SJSA1 (cell line): ENCODE results near the gene ACAT2. TPM values are rescaled to one million over a fixed set of nuclear protein-coding genes. Genes with fewer than 3 reads are reported as not detected.
"Not testable (repeated sequence)": the region's sequence is repeated elsewhere in the genome, so short reads cannot be mapped to it uniquely, and the experiment has no call there.

Source experiments
- DNase-seq, 2 experiments: peaks; one replicate each; pipeline ENCODE4 v3.0.0-alpha.2; 2015 to 2020; ENCODE audit warnings: low spot score in 2 of 2, low read depth in 1 of 2
- H3K27ac ChIP-seq: fragments of 250-450 bp; sonication (Bioruptor Pico); 2 replicates; pipeline ENCODE4 v1.5.1; 2020; ENCODE audit warnings: mild to moderate bottlenecking, moderate library complexity
- H3K27me3 ChIP-seq: fragments of 250-450 bp; sonication (Bioruptor Pico); replicated peaks from 2 replicates; pipeline ENCODE4 v1.5.1; 2020; ENCODE audit warnings: mild to moderate bottlenecking, moderate library complexity
- H3K36me3 ChIP-seq: fragments of 250-450 bp; sonication (Bioruptor Pico); 2 replicates; pipeline ENCODE4 v1.5.1; 2020; ENCODE audit warnings: mild to moderate bottlenecking
- H3K4me1 ChIP-seq: fragments of 250-450 bp; sonication (Bioruptor Pico); replicated peaks from 2 replicates; pipeline ENCODE4 v1.6.1; 2021; ENCODE audit warnings: mild to moderate bottlenecking
- H3K4me3 ChIP-seq: fragments of 250-450 bp; sonication (Bioruptor Pico); 2 replicates; pipeline ENCODE4 v1.5.1; 2020; ENCODE audit warnings: mild to moderate bottlenecking
- H3K9me3 ChIP-seq: fragments of 250-450 bp; sonication (Bioruptor Pico); replicated peaks from 2 replicates; pipeline ENCODE4 v1.5.1; 2020; ENCODE audit warnings: mild to moderate bottlenecking
- total RNA-seq: library from RNA; depleted of rRNA; stranded (reverse); fragments of >200 nt; shearing (Covaris generic); gene quantifications from 2 replicates; pipeline ENCODE4 v1.2.3, GENCODE V29; 2014

The ACAT2 gene
- total RNA-seq, 1 experiment from 2014 or later = 81.8 TPM

- H3K4me1 ChIP-seq = peaks cover 13% of the 10 kb centered on the region
- H3K27ac ChIP-seq = not testable (repeated sequence)
Measured at GRCh38 chr6:159794976-159795375, 33.1 kb downstream of the ACAT2 start.

DNA sequence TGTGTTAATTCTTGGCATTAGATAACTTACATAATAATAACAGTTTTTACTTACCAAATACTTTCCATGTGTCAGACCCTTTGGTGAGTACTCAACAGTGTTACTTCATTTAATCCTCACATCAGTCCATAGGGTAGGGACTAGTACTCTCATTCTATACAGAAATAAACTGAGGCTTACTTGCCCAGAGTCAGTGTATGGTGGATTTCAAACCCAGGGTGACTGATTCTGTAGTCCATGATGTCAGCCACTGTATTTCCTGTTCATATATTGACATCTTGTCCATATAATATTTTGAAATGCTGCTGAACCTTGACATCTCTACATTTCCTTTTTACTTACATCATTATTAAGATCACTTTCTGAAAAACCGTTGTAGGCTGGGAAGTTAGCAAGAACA, 35.7 kb downstream of the ACAT2 start:
- Histone ChIP-seq H3K4me1 (no peaks in the 10 kb centered on the region), H3K27me3 (no peaks in the 10 kb centered on the region), H3K9me3 (no peaks in the 10 kb centered on the region), H3K4me3 (no peak overlapping the region), H3K36me3 (peaks cover 54% of the 10 kb centered on the region), H3K27ac (no peak overlapping the region)
- DNase-seq = no peak

More at GRCh38 chr6:159794976-159795375, 33.1 kb downstream of the ACAT2 start:
- DNase-seq, H3K27me3 ChIP-seq, H3K9me3 ChIP-seq, H3K4me3 ChIP-seq: not testable (repeated sequence)
- peaks cover 75% of the 10 kb centered on the region for H3K36me3 ChIP-seq

- no peaks in the 10 kb centered on the region for H3K27me3 ChIP-seq
- no peak for DNase-seq
- no peak within 1 kb of the TSS for H3K4me3 ChIP-seq
- no peaks in the 10 kb centered on the region for H3K4me1 ChIP-seq
- H3K9me3 ChIP-seq = no peaks in the 10 kb centered on the region
- peaks cover 34% of the 10 kb centered on the region for H3K36me3 ChIP-seq
- H3K27ac ChIP-seq = no peak within 1 kb of the TSS
Measured at GRCh38 chr6:159800141-159800865, 38.5 kb downstream of the ACAT2 start, which contains the start of gene PNLDC1. Gene PNLDC1 (plus strand): TSS chr6:159800276. CDS start chr6:159800308, 32 bp downstream.

DNA sequence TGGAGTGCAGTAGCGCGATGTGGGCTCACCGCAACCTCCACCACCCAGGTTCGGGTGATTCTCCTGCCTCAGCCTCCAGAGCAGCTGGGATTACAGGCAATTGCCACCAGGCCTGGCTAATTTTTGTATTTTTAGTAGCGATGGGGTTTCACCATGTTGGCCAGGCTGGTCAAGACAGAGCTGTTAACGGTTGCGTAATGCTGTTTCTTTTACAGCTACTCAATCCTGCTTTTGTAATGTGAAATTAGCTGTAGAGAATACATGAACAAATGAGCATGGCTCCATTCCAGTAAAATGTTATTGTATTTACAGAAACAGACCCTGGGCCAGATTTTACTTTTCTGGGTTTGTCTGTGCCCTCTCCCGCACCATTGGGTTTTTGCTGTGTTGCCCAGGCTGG, 40.1 kb downstream of the ACAT2 start:
- H3K27ac ChIP-seq = no peak overlapping the region
- H3K9me3 ChIP-seq = no peaks in the 10 kb centered on the region
- H3K27me3 ChIP-seq = no peaks in the 10 kb centered on the region
- no peak for DNase-seq
- no peak overlapping the region for H3K4me3 ChIP-seq
- peaks cover 27% of the 10 kb centered on the region for H3K36me3 ChIP-seq
- H3K4me1 ChIP-seq = no peaks in the 10 kb centered on the region

DNA sequence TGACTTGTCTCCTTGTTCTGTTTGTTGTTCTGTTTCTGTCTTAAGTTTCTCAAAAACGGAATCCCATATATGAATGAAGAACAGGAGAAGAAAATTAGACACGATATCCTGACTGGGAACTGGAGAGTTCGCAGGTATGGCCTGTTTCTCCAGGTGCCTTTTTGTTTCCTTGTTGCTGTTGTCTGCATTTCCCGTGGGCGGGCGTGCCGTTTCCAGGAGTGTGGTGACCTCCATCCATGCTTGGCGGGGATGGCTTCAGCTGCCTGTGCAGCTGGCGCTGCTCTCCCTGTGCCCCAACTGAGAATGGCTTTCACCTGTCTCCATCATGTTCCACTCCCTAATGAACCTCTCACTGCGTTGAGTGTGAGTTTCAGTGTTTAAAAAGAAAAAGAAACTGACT, 42.7 kb downstream of the ACAT2 start:
- no peaks in the 10 kb centered on the region for H3K9me3 ChIP-seq
- no peak for DNase-seq

GRCh38 chr6:159805440-159806020, 43.7 kb downstream of the ACAT2 start:
- Histone ChIP-seq H3K36me3 (no peaks in the 10 kb centered on the region), H3K4me3 (no peak overlapping the region), H3K4me1 (no peaks in the 10 kb centered on the region), H3K27ac (no peak overlapping the region), H3K9me3 (no peaks in the 10 kb centered on the region), H3K27me3 (no peaks in the 10 kb centered on the region)
- no peak for DNase-seq

More for the DNA sequence above, 42.7 kb downstream of the ACAT2 start:
- H3K4me1 ChIP-seq = no peaks in the 10 kb centered on the region
- H3K27me3 ChIP-seq = no peaks in the 10 kb centered on the region
- peaks cover under 1% of the 10 kb centered on the region; the same call in 1 of the 2 replicates for H3K36me3 ChIP-seq
- H3K27ac ChIP-seq = no peak overlapping the region
- H3K4me3 ChIP-seq = no peak overlapping the region

DNA sequence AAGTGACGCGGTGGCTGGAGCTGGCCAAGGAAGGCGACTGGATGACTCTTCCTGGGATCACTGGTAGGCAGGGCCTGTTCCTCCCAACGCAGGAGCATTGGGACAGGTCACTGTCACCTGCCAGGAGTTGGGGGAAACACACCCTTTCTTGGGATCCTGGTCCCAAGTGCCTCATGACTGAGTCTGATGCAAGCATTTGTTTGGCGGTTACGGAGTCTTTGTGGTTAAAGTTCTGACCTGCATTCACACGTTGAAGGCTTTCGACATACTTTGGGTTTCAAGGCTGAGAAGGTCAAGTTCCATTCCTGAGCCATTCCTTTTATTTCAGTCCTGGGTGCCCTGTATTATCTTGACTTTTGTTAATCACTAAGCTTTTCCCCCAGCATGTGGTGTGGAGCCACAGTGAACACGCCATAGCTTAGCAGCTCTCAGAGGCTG, 44.2 kb downstream of the ACAT2 start:
- H3K4me1 ChIP-seq = no peaks in the 10 kb centered on the region
- H3K36me3 ChIP-seq = no peaks in the 10 kb centered on the region
- H3K27ac ChIP-seq = no peak overlapping the region
- no peaks in the 10 kb centered on the region for H3K9me3 ChIP-seq
- H3K27me3 ChIP-seq = no peaks in the 10 kb centered on the region
- H3K4me3 ChIP-seq = no peak overlapping the region
- no peak for DNase-seq

DNA sequence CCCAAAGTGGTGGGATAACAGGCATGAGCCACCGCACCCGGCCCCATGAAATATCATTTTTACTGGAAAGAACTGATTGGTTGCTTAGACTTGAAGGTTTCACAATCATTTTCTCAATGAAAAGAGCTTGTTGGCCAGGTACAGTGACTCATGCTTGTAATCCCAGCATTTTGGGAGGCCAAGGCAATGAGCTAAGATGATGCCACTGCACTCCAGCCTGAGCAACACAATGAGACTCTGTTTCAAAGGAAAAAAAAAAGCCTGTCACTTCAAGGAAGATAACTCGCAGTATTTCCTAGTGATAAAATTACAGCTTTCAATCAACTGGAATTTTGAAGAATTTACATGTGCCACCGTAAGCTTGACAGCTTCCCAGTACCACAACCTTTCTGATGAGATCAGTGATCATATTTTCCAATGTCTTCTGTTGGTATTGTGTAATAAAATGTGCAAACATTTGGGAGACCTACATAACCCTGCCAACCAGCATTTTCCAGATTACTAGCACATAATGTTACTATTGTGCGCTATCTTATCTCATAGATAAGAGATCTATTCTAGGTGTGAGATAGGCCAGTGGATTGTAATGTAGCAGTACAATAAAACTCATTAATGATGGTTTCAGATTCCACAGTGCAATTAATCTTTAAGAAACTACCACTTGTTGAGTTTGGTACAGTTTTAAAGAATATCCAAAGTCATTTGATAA, 45.5 kb downstream of the ACAT2 start:
- DNase-seq = no peak
- H3K4me1 ChIP-seq = no peaks in the 10 kb centered on the region
- H3K27me3 ChIP-seq = no peaks in the 10 kb centered on the region
- H3K9me3 ChIP-seq = no peaks in the 10 kb centered on the region
- H3K27ac ChIP-seq = no peak overlapping the region
- no peak overlapping the region for H3K4me3 ChIP-seq
- H3K36me3 ChIP-seq = no peaks in the 10 kb centered on the region

- Histone ChIP-seq H3K27me3 (no peaks in the 10 kb centered on the region), H3K9me3 (no peaks in the 10 kb centered on the region), H3K4me3 (no peak overlapping the region), H3K27ac (no peak overlapping the region), H3K4me1 (no peaks in the 10 kb centered on the region), H3K36me3 (no peaks in the 10 kb centered on the region)
- no peak for DNase-seq
Measured at GRCh38 chr6:159808647-159809046, 46.8 kb downstream of the ACAT2 start.

DNA sequence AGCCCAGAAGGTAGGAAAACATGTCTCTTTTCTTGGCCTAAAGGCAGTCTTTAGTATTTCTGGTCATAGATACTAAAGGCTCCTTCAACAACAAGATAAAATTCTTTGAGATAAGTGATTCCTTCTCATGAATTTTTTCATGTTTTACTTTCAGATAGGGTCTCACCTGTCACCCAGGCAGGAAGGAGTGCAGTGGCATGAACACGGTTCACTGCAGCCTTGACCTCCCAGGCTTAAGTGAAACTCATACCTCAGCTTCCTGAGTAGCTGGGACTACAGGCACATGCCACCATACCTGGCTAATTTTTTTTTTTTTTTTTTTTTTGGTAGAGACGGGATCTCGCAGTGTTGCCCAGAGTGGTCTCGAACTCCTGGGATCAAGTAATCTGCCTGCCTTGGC, 47.3 kb downstream of the ACAT2 start:
- no peaks in the 10 kb centered on the region for H3K9me3 ChIP-seq
- no peak overlapping the region for H3K4me3 ChIP-seq
- DNase-seq = no peak
- H3K27me3 ChIP-seq = no peaks in the 10 kb centered on the region
- H3K27ac ChIP-seq = no peak overlapping the region
- H3K36me3 ChIP-seq = no peaks in the 10 kb centered on the region
- no peaks in the 10 kb centered on the region for H3K4me1 ChIP-seq

DNA sequence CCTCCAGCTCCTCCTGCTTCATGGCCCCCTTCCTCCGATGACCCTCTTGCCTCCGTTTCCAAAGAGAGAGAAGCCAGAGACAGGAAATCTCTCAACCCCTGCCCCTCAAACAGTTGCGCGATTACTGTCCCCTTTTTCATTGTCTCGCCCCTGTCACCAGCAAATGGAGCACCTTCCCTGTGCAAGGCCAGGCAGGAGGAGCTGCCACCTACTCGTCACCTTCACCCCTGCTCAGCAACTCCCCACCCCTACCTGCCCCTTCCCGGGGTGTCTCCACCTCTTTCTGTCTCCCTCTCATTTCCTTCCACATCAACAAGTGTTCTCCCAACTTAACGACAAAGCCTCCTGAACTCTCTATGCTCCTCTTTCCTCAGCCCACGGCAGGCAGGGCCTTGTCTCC, 51.9 kb downstream of the ACAT2 start:
- Histone ChIP-seq H3K36me3 (no peaks in the 10 kb centered on the region), H3K4me3 (no peak overlapping the region), H3K9me3 (no peaks in the 10 kb centered on the region), H3K27ac (no peak overlapping the region), H3K4me1 (no peaks in the 10 kb centered on the region), H3K27me3 (peaks cover 11% of the 10 kb centered on the region; the same call in 1 of the 2 replicates)
- no peak for DNase-seq

DNA sequence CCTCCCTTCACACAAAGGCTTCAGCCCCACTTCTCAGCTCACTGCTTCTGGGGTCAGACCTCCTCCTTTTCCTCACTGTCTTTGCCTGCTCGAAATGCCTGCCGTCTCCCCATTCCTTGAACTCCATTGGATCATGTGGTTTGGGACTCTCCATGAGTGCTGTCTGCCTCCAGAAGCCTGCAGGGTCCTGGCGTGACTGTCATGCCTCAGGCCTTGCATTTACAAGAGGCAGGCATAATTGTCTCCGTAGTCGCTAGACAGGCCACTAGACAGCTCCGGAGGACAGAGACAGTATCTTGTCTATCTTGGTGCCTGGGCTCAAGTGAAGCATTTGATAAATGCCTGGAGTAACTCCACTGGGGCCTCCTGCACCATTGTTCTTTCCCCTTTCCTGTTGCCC, 53.6 kb downstream of the ACAT2 start:
- Histone ChIP-seq H3K4me3 (no peak overlapping the region), H3K27ac (no peak overlapping the region), H3K4me1 (no peaks in the 10 kb centered on the region), H3K9me3 (no peaks in the 10 kb centered on the region), H3K36me3 (no peaks in the 10 kb centered on the region), H3K27me3 (peaks cover 20% of the 10 kb centered on the region)
- DNase-seq = no peak

GRCh38 chr6:159816775-159817174, 54.9 kb downstream of the ACAT2 start:
- DNase-seq, H3K4me1 ChIP-seq, H3K9me3 ChIP-seq, H3K27ac ChIP-seq, H3K36me3 ChIP-seq, H3K4me3 ChIP-seq: not testable (repeated sequence)
- H3K27me3 ChIP-seq = peaks cover 24% of the 10 kb centered on the region
